Stimulated activated naive CD8-positive, alpha-beta T cell treated with anti-CD3 and anti-CD28 coated beads, Interleukin-15, Interleukin-2, amounts not matched to agents 100 U/mL and 50 U/mL, for 24 hours (primary cell): ENCODE results near the gene STPG4.

Experiments
- ATAC-seq: fragments of 150-1000 bp; cut with Tn5 transposase; one replicate; pipeline ENCODE4 v1.10.0; 2021
- DNase-seq: peaks from one replicate; pipeline ENCODE4 v3.0.0; 2021

STPG4 gene

GRCh38 chr2:47087051-47087450 lies 68.1 kb downstream of the STPG4 start:
- DNase-seq (no peak), ATAC-seq (no peak)

- no peak for DNase-seq
- ATAC-seq: no peak
These were observed 68.5 kb downstream of the STPG4 start for GRCh38 chr2:47086571-47086970.

- DNase-seq: no peak
- no peak for ATAC-seq
These were observed 69.0 kb downstream of the STPG4 start for GRCh38 chr2:47086054-47086471.

- ATAC-seq (no peak), DNase-seq (no peak)
These were observed 71.0 kb downstream of the STPG4 start for GRCh38 chr2:47083886-47084687.

GRCh38 chr2:47083485-47083884 lies 71.6 kb downstream of the STPG4 start:
- DNase-seq (no peak), ATAC-seq (no peak)

GRCh38 chr2:47083005-47083404 lies 72.1 kb downstream of the STPG4 start:
- DNase-seq (no peak), ATAC-seq (no peak)

GRCh38 chr2:47080888-47081301 lies 74.2 kb downstream of the STPG4 start:
- ATAC-seq: no peak

GRCh38 chr2:47079515-47080412 lies 75.3 kb downstream of the STPG4 start:
- DNase-seq (no peak), ATAC-seq (no peak)

More at GRCh38 chr2:47080888-47081301, 74.2 kb downstream of the STPG4 start:
- DNase-seq: no peak

- ATAC-seq: no peak
- no peak for DNase-seq
These were observed 76.3 kb downstream of the STPG4 start for GRCh38 chr2:47078541-47079482.

GRCh38 chr2:47077442-47078117 lies 77.5 kb downstream of the STPG4 start:
- no peak for DNase-seq
- ATAC-seq: no peak

GRCh38 chr2:47076586-47077441 lies 78.3 kb downstream of the STPG4 start:
- ATAC-seq (no peak), DNase-seq (no peak)

- no peak for ATAC-seq
These were observed 79.0 kb downstream of the STPG4 start for GRCh38 chr2:47076126-47076506.

GRCh38 chr2:47075361-47076125 lies 79.6 kb downstream of the STPG4 start:
- ATAC-seq (no peak), DNase-seq (no peak)

More at GRCh38 chr2:47076126-47076506, 79.0 kb downstream of the STPG4 start:
- DNase-seq: no peak

- ATAC-seq (no peak), DNase-seq (no peak)
These were observed 80.4 kb downstream of the STPG4 start for GRCh38 chr2:47074691-47075090.

GRCh38 chr2:47073641-47074040 lies 81.5 kb downstream of the STPG4 start:
- no peak for ATAC-seq
- no peak for DNase-seq

GRCh38 chr2:47073217-47073616 lies 81.9 kb downstream of the STPG4 start:
- ATAC-seq (no peak), DNase-seq (no peak)

- no peak for ATAC-seq
- no peak for DNase-seq
These were observed 82.3 kb downstream of the STPG4 start for GRCh38 chr2:47072728-47073191.

GRCh38 chr2:47072018-47072691 lies 83.0 kb downstream of the STPG4 start:
- no peak for DNase-seq
- no peak for ATAC-seq
